GM18907 (cell line): Measurements from ENCODE around the gene ECHDC1.

Source experiments
- ATAC-seq: cut with Tn5 transposase; IDR thresholded peaks from one replicate; pipeline ENCODE4 v1.9.1; 2021; ENCODE audit warnings: mild to moderate bottlenecking, moderate library complexity; ENCODE audit not compliant: unreplicated experiment

ECHDC1 gene

DNA sequence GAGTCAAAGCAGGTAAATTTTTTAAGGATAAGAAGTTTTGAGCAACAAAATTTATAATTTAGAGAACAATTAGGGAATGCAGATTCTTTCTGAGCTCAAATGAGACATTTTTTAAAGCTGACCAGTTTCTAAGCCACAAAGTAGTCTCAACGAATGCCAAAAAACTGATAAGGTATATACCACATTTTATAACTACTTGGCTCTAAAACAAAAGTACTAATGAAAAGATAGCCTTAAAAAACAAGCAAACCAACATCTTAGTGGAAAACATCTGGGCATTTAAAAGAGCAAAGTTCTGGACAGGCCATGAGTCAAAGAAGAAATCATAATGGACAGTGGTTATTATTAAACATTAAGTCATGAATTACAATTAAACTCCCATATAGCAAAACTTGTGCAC is 99.9 kb downstream of the ECHDC1 start:
- no peak for ATAC-seq
